Stimulated activated CD4-positive, alpha-beta T cell treated with anti-CD3 and anti-CD28 coated beads, Interleukin-4, amount 100 ng/mL, for 24 hours (primary cell): ENCODE data around the gene ARMC2.
"Not testable (repeated sequence)": the region's sequence is repeated elsewhere in the genome, so short reads cannot be mapped to it uniquely, and the experiment has no call there.

Source experiments
- DNase-seq: peaks from one replicate; pipeline ENCODE4 v3.0.0-alpha.2; 2020

The ARMC2 gene

DNA sequence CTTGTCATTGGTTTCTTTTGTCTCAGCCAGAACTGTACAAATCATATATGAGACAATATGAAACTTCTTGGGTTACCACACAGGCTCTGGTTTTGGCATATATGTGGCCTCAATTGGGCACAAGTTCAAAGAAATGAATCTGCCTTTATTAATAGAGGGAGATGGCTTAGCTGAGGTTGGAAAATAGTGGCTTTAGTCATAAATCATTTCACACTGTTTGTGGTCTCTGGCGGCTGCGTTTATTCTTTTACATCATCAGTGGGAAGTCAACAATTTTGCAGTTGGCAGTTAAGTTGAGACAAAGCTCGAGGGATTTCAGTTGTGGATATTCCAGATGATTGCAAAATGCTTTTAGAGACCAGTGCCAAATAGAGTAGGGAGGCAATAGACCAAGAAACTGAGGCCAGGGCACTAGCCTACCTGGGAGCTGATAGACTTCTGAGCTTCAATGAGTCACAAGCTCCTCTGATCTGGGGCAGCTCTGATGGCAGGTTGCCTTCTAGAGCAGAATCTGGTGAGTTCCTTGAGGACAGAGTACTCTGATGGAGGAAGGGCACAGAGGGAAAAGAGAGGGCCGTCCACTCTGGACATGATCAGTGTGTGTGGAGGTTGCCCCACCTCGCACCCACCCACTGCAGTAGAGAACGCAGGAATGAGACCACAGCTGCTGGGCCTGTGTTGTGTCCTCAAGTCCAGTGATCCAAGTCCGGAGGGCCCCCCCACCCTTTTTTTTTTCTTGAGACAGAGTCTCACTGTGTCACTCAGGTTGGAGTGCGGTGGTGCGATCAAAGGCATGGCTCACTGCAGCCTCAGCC is 73.5 kb downstream of the ARMC2 start:
- peak; percentile 41 for DNase-seq

DNA sequence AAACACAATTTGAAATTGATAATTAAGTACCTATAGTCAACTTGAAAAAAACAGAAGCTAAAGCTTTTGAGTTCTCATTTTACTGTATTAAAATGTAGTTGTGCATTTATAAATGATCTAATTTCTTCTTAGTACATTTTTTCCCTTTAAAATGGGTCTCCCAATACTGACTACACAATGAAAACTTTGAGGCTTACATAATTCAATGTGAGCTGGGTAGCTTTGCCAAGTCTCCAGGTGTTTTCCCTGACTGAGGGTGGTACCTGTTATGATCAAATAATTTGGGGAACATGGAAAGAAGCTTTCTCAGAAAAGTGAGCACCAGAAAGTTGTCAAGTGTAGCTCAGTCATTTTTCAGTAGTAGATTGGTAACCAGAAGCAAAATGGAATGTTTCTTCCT is 74.3 kb downstream of the ARMC2 start:
- no peak for DNase-seq

DNA sequence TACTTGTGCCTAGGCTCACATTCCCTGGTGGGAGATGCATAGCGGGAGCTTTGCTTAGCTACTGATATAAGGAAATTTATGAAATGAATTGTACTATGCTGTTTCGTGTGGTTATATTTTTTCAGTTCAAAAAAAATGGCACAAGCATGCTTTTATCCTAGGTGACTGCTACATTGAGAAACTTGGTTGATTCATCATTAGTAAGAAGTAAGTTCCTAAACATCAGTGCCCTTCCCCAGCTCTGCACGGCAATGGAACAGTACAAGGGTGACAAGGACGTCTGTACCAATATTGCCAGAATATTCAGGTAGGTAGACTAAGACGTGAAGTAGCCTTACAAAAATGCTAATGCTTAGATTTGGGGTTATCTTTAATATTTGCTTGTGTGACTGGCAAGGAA is 79.7 kb downstream of the ARMC2 start:
- DNase-seq = no peak

DNA sequence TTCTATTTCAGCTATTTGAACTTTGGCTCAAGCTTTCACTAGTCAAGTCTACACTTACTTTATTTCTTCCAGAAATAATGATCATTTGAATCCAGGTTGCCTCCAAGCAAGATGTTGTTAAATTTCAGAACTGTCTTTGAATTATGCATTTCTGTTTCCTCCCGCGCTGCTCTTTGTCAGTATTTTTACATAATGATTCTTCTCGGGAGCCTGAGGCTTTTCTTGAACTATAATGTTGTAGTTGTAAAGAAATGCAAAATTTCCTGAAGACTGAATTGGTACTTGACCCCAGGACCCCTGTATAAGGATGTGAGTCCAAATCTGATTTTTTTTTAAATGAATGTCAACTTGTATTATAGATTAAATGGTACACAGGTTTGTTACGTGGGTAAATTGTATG is 80.4 kb downstream of the ARMC2 start:
- no peak for DNase-seq

DNA sequence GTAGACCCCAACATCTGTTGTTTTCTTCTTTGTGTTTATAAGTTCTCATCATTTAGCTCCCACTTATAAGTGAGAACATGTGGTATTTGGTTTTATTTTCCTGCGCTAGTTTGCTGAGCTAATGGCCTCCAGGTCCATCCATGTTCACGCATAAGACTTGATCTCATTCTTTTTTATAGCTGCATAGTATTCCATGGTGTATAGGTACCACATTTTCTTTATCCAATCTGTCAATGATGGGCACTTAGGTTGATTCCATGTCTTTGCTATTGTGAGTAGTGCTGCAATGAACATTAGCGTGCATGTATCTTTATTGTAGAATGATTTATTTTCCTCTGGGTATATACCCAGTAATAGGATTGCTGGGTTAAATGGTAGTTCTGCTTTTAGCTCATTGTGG is 82.9 kb downstream of the ARMC2 start:
- DNase-seq = not testable (repeated sequence)

DNA sequence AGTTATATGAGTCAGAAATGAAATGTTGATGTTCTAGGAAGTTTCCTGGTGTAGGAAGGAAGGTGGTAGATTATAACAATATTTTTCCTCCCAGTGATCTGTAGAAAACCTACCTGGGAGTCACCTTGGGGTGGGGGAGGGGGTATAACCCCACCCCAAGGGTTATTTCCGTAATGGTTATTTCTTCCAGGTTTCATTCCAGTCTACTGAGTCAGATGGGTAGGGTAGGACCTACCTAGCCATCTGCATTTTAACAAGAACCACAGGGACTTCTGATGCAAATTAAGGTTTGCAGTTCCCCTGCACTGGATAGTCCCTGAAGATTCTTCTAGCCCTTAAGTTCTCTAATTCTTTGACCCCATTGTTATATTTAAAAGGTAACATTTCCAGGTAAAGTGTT is 88.9 kb downstream of the ARMC2 start:
- DNase-seq = no peak

DNA sequence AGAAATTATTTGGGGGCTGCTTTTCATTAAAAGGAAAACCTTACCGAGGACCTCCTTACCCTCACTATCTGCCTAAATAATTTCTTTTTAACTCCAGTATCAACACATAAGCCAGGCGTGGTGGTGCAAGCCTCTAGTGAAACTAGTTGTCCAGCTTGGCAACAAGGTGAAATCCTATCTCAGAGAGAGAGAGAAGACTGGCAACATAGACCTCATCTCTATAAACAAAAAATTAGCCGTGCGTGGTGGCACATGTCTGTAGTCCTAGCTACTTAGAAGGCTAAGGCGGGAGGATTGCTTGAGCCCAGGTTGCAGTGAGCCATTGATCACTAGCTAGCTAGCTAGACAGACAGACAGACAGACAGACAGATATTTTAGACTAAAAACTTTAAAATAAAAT is 92.5 kb downstream of the ARMC2 start:
- no peak for DNase-seq

DNA sequence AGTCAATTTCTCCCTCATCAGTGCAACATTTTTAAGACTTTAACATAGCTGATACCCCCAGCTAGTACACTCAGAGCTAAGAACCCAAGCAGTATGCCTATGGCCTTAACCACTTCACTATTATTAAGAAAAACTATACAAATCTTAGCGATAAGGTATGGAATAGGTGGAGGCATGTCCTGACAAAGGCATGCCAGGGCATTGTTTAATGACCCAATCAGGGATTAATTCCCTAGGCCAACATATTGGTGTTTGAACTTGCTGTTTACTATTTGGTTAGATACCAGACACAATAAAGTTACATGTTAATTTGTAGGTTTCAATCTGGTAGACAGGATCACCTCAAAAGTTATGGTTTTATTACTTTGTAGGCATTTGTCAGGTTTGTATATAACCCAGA is 93.1 kb downstream of the ARMC2 start:
- no peak for DNase-seq

DNA sequence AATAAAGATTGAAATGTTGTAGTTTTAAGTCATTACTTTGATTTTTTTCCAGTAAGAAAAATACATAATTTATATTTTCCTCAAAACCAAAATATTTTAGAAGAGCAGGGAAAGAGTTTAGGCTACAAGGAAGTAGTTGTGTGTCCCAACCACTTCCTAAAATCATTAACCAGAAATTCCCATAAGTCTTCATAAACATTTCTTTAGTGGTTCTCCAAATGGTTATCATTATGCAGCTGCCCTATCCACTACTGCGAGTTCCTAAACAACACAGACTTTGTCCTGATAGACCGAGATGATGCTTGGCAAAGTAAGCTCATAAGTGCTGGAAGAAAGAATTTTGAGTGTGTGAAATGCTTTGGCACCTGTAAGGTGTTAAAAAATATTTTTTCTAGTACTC is 93.6 kb downstream of the ARMC2 start:
- no peak for DNase-seq

DNA sequence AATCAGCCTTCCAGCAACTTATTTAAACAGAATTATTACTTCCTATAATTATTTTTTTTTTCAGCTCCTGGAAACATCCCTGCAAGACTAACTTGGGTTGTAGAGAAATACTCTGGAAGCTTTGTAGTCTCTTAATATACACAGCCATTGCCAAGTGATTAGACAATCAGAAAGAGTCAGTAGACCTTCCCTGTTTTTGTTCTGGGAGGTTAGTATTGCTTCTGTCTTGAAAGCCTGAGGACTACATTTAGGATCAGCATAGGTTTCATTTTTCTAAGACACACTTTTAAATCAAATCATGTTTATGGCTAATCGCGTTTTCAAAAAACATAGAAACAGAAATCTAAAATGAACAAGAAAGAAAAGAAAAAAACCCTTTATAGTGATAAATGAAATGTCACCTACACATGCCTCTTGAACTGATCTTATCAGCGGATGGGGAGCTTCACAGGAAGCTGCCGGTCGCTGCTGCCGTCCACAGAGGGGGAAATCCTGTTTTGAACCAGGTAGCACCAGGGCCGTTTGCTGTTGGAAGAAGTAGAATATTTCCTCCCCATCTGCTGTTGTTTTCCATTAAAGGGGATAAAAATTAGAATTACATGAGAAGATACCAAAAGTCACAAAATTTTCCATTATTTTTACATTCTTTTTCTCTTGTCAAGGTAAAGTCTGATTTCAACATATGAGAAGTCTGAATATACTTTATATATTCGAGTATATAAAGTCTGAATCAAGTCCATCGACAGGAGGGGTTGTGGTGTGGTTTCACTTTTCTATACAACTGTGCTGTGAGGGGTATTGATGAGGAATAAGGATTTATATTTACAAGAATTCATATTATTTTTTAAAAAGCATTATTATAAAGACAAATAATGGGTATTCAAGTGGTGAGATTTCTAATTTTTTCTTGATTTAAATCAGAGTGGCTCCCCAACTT is 94.6 kb downstream of the ARMC2 start:
- peak; percentile 47 for DNase-seq

DNA sequence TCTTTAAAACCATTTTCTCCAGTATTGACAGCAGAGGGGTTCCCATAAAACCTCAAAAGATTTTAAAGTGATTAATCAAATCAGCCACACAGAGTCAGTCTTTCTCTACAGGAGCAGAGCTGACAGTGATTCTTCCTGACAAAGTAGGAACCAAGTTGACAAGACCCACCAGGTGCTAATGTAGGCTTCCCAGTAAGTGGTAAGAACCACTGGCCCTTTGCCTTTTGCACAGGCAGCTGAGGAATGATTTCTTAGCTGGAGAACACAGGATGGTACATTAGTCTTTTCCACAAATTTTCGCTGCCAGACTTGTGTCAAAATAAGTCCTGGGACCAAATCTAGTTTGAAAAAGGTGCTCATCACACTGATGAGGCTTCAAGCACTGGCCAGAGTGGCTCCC is 95.8 kb downstream of the ARMC2 start:
- no peak for DNase-seq

DNA sequence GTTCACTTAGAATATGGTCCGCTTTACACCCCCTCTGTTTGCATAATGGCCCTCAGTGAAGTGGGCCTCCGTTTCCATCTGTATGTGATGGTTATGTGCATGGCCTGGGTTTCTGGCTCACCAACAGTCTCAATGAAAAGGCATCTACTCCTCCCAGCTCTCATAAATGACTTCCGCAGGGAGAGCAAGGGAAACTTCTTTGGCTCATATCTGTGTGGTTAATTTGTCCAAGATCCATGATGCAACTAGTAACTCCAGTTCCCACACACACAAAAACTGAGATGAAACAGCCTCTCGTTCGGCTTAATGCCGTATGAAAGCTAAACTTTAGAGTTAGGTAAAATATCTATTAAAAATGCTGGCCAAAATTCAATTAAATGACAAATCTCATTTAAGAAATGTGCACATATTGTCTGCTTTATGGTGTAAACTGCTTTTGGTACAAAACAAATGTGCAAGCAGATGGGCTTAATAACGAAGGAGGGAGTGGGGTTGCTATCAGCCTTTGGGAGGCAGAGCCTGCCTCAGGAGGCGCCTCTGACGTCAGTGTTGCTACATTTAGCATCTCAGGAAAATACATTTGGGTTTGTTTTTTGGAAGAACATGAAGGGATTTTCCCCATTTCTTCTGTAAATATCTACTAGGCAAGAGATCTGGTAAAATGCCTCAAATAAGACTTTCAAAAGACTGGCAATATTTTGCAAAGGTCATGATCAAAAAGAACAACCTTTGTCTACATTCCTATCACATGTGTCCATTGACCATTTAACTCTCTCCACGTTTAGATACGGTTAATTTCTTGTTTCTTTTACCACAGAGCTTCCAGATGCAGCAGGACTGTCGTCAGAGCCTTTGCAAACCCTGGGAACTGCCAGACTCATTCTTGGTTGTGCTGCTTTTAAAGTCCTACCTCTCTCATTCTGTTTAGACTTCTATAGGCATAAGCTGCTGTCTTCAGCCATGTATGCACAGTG is 96.8 kb downstream of the ARMC2 start:
- DNase-seq = no peak

DNA sequence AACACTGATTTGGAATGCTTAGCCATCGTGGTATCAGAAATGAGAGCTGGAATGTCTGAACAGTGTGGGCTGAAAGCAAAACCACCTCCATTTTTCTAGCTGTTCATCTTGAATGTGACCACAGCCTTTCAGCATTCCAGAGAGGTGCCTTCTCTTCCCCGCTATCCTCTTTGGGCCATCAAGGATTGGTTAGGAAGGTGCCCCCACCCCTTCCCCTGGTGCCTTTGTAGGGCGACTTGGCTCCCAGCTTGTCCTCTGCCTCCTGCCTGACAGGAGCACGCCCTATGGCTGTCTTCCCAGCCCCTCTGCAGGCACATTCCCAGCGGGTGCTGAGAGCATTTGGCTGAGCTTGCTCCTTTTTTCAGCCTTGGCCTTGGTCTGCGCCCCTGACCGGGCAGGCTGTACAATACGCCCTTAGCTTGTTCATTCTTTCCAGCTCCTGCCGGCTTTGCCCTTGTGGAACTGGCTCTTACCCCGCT is 97.5 kb downstream of the ARMC2 start:
- no peak for DNase-seq

DNA sequence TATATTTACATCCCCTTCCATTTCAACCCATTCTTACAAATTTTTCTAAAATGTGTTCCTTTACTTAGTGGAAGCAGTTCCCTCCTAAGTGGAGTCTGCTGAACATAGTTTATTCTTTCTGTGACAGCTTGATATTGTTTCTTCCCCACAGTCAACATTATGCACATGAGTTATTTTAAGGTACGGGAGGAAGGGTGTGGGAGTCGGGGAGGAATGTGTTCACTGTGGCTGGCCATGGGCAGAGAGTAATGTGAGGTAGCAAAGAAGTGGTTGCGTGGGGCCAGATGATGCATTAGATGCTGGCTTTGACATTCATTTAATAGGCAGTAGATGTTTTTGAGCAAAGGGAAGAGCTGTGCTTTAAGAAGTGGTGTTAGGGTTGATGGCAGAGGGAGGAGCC is 98.5 kb downstream of the ARMC2 start:
- DNase-seq = no peak

DNA sequence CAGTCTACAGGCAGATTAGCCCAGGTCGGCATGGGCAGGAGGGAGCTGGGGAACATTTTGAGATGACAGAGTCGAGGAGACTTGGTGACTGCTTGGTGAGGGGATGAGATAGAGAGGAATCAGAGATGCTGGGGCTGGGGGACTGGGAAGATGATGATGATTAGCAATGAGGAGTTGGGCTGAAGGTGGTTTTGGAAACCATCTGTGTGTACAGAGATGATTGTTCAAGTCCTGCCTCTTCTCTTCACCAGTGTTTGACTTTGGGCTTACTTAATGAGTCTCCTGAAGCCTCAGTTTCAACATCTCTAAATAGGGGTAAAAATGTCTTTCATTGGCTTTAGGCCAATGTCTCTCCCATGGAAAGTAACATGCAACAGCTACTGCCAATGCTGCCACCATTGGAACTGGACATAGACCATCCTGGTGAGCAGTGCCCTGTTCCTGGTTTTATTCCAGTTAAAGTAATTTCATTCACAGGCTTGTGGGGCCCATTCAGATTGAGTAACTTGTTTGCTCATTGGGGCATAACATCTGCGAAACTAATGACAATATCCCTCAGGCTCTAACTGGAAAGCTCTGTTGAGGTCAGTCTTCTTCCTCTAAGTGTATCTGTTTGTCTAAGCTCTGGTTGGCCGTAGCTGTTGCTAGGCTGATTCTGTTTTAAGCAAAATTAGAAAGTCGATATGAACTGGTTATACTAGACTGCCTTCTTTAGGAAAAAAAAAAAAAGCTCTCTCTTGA is 99.1 kb downstream of the ARMC2 start:
- DNase-seq = no peak

DNA sequence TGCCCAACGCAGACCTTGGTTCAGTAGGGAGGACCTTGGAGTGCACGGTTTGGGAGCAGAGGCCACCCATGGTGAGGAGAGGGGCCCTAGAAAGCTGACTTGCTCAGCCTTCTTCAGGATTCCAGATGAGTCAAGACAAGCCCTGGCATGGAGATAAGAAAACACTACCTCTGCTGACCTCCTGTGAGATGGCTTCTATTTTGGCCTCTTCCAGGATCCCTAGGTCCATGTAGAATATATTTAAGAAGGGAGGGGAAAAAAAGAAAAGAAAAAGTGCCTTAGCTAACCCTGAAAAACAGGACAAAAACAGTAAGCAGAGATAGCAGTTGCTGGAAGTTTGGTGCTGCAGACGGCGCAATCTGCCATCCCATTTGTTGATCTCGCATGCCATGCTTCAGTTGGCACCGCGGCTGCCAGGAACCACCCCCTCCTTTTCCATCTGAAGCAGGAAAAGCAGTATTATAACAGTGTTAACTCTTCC is 100.0 kb downstream of the ARMC2 start:
- DNase-seq = no peak

DNA sequence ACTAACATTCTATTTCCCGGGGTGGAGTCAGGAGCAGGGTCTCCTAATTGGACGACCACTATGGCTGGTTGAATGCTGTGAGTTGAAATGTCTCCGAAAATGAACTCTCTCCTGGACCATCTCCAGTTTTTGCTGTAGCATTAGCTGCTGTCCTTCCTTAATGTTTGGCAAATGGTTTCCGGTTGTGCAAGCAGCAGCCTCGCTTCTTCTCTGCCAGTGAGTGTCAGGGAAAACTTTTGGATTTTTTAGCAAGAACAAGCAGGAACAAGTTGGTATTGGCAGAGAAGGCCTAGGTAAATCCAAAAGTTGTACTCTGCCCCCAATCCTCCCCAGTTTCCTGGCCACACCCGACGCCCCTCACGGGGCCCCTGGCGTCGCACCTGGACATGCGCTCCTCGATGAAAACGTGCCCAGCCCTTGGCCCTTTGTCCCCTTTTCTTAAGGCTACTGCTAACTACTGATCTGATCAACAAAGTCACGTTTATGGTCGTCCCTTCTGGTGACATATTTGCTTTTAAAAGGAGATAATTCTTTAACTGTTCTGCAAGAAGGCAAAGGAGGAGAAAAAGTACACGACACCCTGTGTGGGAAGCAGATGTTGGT is 103.2 kb downstream of the ARMC2 start:
- DNase-seq = no peak

DNA sequence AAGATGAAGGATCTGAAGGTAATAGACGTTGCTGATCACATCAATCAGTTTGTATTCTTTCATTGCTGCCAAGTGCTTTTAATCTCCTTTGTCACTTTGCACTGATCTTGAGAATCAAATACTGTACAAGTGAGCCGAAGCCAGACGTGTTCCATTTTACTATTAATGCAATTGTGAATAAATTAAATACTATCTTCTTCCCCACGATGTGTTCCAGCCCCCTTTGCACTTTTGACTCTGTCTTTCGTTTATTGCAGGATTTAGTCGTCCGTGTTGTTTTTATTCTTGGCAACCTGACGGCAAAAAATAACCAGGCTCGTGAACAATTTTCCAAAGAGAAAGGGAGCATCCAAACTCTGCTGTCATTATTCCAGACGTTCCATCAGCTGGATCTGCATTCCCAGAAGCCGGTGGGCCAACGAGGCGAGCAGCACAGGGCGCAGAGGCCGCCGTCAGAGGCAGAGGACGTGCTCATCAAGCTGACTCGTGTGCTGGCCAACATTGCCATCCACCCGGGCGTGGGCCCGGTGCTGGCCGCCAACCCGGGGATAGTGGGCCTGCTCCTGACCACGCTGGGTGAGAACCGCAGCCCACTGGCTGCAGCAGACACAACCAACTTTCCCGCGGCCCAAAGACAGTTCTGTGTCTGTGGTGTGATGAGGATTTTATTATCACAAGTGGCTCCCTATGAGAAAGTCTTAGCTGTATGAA is 104.7 kb downstream of the ARMC2 start:
- DNase-seq = no peak

DNA sequence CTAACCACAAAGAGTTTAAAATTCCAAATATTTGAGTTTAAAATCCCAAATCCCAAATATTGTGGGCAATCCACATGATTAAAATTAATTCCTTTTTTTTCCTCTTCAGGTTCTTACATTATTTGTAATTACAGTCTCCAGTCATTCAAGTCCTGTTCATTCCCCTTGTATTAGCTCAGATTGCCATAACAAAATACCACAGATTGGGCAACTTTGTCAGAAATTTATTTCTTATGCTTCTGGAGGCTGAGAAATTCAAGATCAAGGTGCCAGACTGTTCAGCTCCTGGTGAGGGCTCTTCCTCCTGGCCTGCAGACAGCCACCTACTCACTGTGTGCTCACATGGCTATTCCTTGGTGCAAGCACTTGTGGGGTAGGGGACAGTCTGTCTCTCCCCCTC is 105.5 kb downstream of the ARMC2 start:
- no peak for DNase-seq

DNA sequence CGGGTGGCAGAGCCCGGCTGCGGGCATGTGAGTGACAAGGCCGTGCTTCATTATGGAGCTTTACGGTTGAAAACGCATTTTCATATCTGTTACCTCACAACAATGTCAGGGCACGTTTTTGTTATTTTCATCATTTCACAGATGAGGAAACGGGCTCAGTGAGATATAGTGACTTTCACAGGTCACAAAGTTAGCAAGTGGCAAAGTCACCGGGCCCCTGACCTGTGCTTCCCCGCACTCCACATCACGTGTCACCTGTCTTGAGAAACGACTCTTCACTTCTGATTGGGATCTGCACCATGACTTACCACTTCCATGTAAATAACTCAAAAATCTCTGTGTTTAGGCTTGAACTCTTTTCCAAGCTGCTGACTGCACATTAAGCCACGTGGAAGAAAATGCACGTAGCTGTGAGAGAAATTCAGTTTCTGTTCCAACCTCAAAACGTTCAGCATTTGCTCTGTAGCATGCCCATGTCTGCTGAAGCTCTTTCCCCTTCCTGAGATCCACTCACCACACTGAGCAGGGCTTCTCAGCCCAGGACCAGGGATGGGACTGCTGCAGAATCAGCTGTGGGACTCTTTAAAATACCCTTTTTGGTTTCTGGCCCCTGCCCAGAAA is 107.2 kb downstream of the ARMC2 start:
- DNase-seq = no peak
